ENCODE results near the gene SPHKAP.

Gene SPHKAP

GRCh38 chr2:228180181-228181097 lies 1.0 kb downstream of the SPHKAP start:
- Histone ChIP-seq H3K4me3 (ENCODE audit: low read depth, low read length) (no peak overlapping the region), H3K9me3 (ENCODE audit: severe bottlenecking) (peaks cover 3% of the 10 kb centered on the region), H3K27ac (no peak overlapping the region), H3K36me3 (no peaks in the 10 kb centered on the region), H3K27me3 (ENCODE audit: insufficient read depth, low read depth, severe bottlenecking) (peaks cover 56% of the 10 kb centered on the region)
- no peak for TF ChIP-seq CTCF (IDR thresholded peaks at IDR 0.05; ENCODE audit: low read depth, low read length)
- DNase-seq: no peak

GRCh38 chr2:228167290-228167689 lies 14.2 kb downstream of the SPHKAP start:
- Histone ChIP-seq H3K27ac (no peak overlapping the region), H3K27me3 (ENCODE audit: insufficient read depth, low read depth, severe bottlenecking) (peaks cover 2% of the 10 kb centered on the region), H3K9me3 (ENCODE audit: severe bottlenecking) (no peaks in the 10 kb centered on the region), H3K4me3 (ENCODE audit: low read depth, low read length) (no peak overlapping the region), H3K36me3 (no peaks in the 10 kb centered on the region)
- no peak for TF ChIP-seq CTCF (IDR thresholded peaks at IDR 0.05; ENCODE audit: low read depth, low read length)
- no peak for DNase-seq

GRCh38 chr2:228164718-228165117 lies 16.8 kb downstream of the SPHKAP start:
- TF ChIP-seq CTCF (IDR thresholded peaks at IDR 0.05; ENCODE audit: low read depth, low read length): no peak
- no peaks in the 10 kb centered on the region for H3K9me3 ChIP-seq (ENCODE audit: severe bottlenecking)
- no peak for DNase-seq
- no peaks in the 10 kb centered on the region for H3K36me3 ChIP-seq
- no peak overlapping the region for H3K27ac ChIP-seq
- H3K4me3 ChIP-seq (ENCODE audit: low read depth, low read length): no peak overlapping the region
- peaks cover 7% of the 10 kb centered on the region for H3K27me3 ChIP-seq (ENCODE audit: insufficient read depth, low read depth, severe bottlenecking)

- H3K4me3 ChIP-seq (ENCODE audit: low read depth, low read length): no peak overlapping the region
- TF ChIP-seq CTCF (IDR thresholded peaks at IDR 0.05; ENCODE audit: low read depth, low read length): no peak
- H3K36me3 ChIP-seq: no peaks in the 10 kb centered on the region
- peaks cover 14% of the 10 kb centered on the region for H3K27me3 ChIP-seq (ENCODE audit: insufficient read depth, low read depth, severe bottlenecking)
- no peak for DNase-seq
- H3K27ac ChIP-seq: no peak overlapping the region
- no peaks in the 10 kb centered on the region for H3K9me3 ChIP-seq (ENCODE audit: severe bottlenecking)
These were observed 23.6 kb downstream of the SPHKAP start for GRCh38 chr2:228157841-228158240.

- H3K27ac ChIP-seq: no peak overlapping the region
- DNase-seq: no peak
- no peak overlapping the region for H3K4me3 ChIP-seq (ENCODE audit: low read depth, low read length)
- H3K36me3 ChIP-seq: no peaks in the 10 kb centered on the region
- peaks cover 2% of the 10 kb centered on the region for H3K9me3 ChIP-seq (ENCODE audit: severe bottlenecking)
- peaks cover 16% of the 10 kb centered on the region for H3K27me3 ChIP-seq (ENCODE audit: insufficient read depth, low read depth, severe bottlenecking)
- TF ChIP-seq CTCF (IDR thresholded peaks at IDR 0.05; ENCODE audit: low read depth, low read length): no peak
These were observed 36.5 kb downstream of the SPHKAP start for GRCh38 chr2:228144961-228145360.
